Panc1 (cell line): ENCODE results near the gene KRI1.

Experiments used
- CTCF ChIP-seq: fragments of 450-650 bp; IDR thresholded peaks from 2 replicates; pipeline ENCODE4 v1.5.1; 2017; ENCODE audit warnings: mild to moderate bottlenecking
- POLR2AphosphoS5 ChIP-seq: IDR thresholded peaks from 2 replicates; pipeline ENCODE4 v1.6.1; 2012; ENCODE audit warnings: mild to moderate bottlenecking, low read depth, low read length, moderate library complexity
- REST ChIP-seq, 2 experiments: IDR thresholded peaks; 2 replicates each; pipeline ENCODE4 v1.6.1; 2011 to 2012; ENCODE audit warnings: low read depth in 2 of 2, control low read depth in 1 of 2, low read length in 1 of 2, mild to moderate bottlenecking in 1 of 2, moderate library complexity in 1 of 2; ENCODE audit not compliant: insufficient read depth in 1 of 2
- SIN3A ChIP-seq: IDR thresholded peaks from 2 replicates; pipeline ENCODE4 v1.6.1; 2012; ENCODE audit warnings: low read depth, mild to moderate bottlenecking, low read length, moderate library complexity, borderline replicate concordance; ENCODE audit not compliant: insufficient read depth
- TCF7L2 ChIP-seq: IDR thresholded peaks from 2 replicates; pipeline ENCODE4 v1.6.1; 2011; ENCODE audit warnings: mild to moderate bottlenecking, low read depth, low read length, inconsistent platforms

- TF ChIP-seq REST (IDR thresholded peaks at IDR 0.05; ENCODE audit: insufficient read depth in 1 of 2, low read depth in 2 of 2, low read length in 1 of 2) (no peak), CTCF (no peak), POLR2AphosphoS5 (no peak), TCF7L2 (no peak), SIN3A (no peak)
Measured at GRCh38 chr19:10517760-10518443, 47.9 kb downstream of the KRI1 start.
